ENCODE data around the gene CAPN10. TPM values are rescaled to one million over a fixed set of nuclear protein-coding genes. Genes with fewer than 3 reads are reported as not detected.

Gene CAPN10
- polyA plus RNA-seq, 1 donor, result 24.9 TPM

DNA sequence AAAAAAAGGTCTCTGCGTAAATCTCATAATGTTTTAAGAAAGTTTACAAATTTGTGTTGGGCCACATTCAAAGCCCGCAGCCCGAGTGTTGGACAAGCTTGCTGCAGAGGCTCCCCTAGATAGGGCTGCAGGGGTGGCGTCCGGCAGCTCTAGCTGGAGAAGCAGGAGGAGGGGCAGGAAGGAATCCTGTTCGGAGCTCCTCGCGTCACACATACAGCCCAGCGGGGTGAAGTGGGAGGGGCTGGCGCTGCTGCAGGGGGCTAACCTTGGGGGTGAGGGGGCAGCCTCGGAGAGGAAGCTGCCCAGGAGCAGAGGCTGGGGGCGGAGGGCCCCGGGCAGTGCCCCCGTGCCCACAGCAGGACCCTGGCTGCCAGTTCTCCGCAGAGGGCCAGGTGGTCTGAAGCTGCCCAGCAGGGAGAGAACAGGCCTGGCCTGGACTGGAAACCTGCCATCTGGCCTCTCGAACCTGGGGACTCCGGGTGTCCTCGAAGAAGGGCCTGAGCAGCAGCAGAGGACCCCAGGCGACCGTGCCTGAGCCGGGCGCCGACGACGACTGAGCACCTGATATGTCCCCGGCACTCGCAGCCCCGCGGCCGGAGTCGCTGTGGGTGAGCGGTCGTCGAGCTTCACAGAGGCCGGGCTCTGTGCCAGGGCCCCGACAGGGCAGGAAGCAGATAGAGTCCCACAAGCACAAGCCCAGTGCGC lies 36.1 kb downstream of the CAPN10 start:
- peak; percentile 37 for DNase-seq

DNA sequence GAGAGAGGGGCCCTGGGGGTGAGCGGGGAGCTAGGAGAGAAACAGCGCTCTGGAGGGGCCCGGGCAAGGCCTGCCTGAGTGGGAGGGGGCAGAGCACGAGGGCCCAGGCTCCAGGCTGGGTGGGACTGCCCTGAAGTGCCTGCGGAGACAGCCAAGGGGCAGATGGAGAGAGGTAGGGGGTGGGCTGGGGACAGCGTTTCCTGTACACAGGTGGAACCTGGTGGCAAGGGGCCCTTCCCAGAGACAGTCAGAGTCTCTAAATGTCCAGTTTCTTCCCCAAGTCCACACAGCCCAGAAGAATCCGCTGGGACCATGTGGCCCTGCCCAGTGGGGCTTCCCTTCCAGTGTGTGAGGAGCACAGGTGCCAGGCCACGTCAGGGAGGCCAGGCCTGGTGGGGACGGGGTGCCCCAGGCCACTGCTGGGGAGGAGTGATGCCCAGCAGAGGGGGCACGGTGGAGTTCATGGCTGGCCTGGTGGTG lies 37.0 kb downstream of the CAPN10 start:
- DNase-seq, result no peak

- no peak for DNase-seq
Observed at GRCh38 chr2:240624011-240624949, 37.7 kb downstream of the CAPN10 start.

- DNase-seq, result no peak
Observed at GRCh38 chr2:240624950-240625621, 38.6 kb downstream of the CAPN10 start, which contains the start of gene GPR35. TSS of gene GPR35 (plus strand) at chr2:240625480. CDS start at chr2:240629953, 4,473 bp downstream.

- no peak for DNase-seq
Observed at GRCh38 chr2:240626531-240627300, 40.2 kb downstream of the CAPN10 start.

DNA sequence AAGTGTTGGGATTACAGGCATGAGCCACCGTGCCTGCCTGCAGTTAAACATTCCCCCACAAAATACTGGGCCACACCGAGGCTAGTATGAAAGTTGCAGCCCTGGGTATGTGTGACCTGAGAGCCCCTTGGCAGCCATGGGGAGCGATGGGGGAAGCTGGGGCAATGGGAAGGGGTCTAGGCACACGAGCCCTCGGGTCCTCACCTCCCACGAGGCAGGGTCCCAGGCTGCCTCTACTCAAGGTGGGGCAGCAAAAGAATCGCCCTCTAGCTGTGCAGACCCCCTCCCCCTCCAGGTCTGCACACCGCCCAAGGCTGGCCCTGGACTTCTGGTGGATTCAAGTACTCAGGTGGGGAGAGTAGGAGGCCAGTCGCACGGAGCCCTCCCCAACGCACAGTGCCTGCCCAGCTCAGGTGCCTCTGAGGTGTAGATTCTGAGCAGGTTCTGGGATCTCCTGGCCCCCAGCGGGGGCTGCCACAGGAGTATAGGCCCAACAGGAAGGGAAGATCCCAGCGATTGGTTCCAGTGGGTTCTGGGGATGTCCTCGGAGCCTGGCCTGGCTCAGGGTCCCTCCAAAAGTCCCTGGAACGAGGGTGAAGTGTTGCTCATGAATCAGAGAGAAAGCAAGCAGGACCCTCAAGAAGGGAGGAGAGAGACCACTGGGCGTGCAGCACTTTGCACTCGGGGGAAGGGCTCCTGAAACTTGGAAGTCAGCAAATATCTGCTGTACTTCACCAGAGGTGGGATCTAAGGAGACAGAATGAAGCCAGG lies 41.4 kb downstream of the CAPN10 start:
- no peak for DNase-seq

DNA sequence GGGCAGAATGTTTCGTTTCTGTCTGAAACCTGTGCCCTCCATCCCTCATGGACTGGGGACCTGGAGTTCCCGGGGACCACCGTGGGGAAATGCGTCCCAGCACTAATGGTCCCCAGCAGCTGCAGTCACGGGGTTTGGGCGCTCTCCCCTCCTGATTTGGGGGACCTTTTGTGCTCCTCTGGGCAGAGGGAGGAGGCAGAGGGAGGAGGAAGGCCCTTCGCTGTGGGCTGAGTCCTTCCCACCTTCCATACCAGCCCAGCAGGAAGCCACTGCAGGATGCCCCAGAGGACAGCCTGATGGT lies 41.9 kb downstream of the CAPN10 start:
- no peak for DNase-seq

- no peak for DNase-seq
Observed at GRCh38 chr2:240628808-240629618, 42.5 kb downstream of the CAPN10 start.

DNA sequence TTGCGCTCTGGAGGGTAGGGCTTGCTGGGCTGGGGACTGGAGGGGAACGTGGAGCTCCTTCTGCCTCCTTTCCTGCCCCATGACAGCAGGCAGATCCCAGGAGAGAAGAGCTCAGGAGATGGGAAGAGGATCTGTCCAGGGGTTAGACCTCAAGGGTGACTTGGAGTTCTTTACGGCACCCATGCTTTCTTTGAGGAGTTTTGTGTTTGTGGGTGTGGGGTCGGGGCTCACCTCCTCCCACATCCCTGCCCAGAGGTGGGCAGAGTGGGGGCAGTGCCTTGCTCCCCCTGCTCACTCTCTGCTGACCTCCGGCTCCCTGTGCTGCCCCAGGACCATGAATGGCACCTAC lies 43.1 kb downstream of the CAPN10 start:
- DNase-seq, result no peak

DNA sequence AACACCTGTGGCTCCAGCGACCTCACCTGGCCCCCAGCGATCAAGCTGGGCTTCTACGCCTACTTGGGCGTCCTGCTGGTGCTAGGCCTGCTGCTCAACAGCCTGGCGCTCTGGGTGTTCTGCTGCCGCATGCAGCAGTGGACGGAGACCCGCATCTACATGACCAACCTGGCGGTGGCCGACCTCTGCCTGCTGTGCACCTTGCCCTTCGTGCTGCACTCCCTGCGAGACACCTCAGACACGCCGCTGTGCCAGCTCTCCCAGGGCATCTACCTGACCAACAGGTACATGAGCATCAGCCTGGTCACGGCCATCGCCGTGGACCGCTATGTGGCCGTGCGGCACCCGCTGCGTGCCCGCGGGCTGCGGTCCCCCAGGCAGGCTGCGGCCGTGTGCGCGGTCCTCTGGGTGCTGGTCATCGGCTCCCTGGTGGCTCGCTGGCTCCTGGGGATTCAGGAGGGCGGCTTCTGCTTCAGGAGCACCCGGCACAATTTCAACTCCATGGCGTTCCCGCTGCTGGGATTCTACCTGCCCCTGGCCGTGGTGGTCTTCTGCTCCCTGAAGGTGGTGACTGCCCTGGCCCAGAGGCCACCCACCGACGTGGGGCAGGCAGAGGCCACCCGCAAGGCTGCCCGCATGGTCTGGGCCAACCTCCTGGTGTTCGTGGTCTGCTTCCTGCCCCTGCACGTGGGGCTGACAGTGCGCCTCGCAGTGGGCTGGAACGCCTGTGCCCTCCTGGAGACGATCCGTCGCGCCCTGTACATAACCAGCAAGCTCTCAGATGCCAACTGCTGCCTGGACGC lies 43.6 kb downstream of the CAPN10 start:
- no peak for DNase-seq

DNA sequence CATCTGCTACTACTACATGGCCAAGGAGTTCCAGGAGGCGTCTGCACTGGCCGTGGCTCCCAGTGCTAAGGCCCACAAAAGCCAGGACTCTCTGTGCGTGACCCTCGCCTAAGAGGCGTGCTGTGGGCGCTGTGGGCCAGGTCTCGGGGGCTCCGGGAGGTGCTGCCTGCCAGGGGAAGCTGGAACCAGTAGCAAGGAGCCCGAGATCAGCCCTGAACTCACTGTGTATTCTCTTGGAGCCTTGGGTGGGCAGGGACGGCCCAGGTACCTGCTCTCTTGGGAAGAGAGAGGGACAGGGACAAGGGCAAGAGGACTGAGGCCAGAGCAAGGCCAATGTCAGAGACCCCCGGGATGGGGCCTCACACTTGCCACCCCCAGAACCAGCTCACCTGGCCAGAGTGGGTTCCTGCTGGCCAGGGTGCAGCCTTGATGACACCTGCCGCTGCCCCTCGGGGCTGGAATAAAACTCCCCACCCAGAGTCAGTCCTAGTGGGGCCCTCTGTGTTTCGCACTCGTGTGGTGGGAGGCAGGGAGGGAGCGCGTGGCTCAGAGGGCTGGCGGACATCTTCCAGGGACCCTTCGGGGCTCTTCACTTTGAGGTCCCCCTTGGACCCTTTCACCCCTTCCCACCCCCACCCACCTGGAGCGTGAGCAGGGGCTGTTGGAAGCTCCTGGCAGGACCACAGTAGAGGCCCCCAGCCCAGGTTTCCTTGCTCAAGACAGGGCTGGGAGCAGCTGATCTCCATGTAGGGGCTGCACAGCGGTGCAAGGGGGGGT lies 44.4 kb downstream of the CAPN10 start:
- no peak for DNase-seq

GRCh38 chr2:240631548-240632305 lies 45.2 kb downstream of the CAPN10 start:
- no peak for DNase-seq

GRCh38 chr2:240632306-240632721 lies 45.8 kb downstream of the CAPN10 start:
- DNase-seq, result no peak

GRCh38 chr2:240635121-240635997 lies 48.8 kb downstream of the CAPN10 start:
- DNase-seq, result no peak

GRCh38 chr2:240635998-240636547 lies 49.5 kb downstream of the CAPN10 start:
- DNase-seq, result no peak

- no peak for DNase-seq
Observed at GRCh38 chr2:240636563-240637115, 50.1 kb downstream of the CAPN10 start.

All from left kidney (tissue), 2 donors.